Transverse colon (tissue), 4 donors: ENCODE data around the gene RPS19BP1. TPM values are rescaled to one million over a fixed set of nuclear protein-coding genes. Genes with fewer than 3 reads are reported as not detected.
"Not testable (repeated sequence)": the region's sequence is repeated elsewhere in the genome, so short reads cannot be mapped to it uniquely, and the experiment has no call there.

ENCODE experiments used
- DNase-seq: peaks from one replicate; pipeline ENCODE4 v3.0.0-alpha.2; 2019
- H3K27ac ChIP-seq, 4 donors: fragments of 200-600 bp; sonication (generic); 2 replicates each; pipeline ENCODE4 v1.5.1; 2016 to 2018; ENCODE audit warnings: inconsistent platforms in 4 of 4
- H3K27me3 ChIP-seq: fragments of 200-600 bp; sonication (generic); 2 replicates; pipeline ENCODE4 v1.5.1; 2017; ENCODE audit warnings: inconsistent platforms
- H3K36me3 ChIP-seq, 4 donors: fragments of 200-600 bp; sonication (generic); 2 replicates each; pipeline ENCODE4 v1.5.1; 2017 to 2019; ENCODE audit warnings: inconsistent platforms in 4 of 4
- H3K4me1 ChIP-seq, 4 donors: fragments of 200-600 bp; sonication (generic); 2 replicates each; pipeline ENCODE4 v1.5.1; 2017 to 2020; ENCODE audit warnings: inconsistent platforms in 4 of 4
- H3K4me3 ChIP-seq, 4 donors: fragments of 200-600 bp; sonication (generic); 1 replicate in 1 of 4; 2 replicates in 3 of 4; pipeline versions ENCODE4 v1.5.1 to v1.6.1; 2017 to 2019; ENCODE audit warnings: inconsistent platforms in 4 of 4
- H3K9me3 ChIP-seq, 2 donors: fragments of 200-600 bp; sonication (generic); 2 replicates each; pipeline ENCODE4 v1.5.1; 2017 to 2019; ENCODE audit warnings: inconsistent platforms in 2 of 2
- EP300 ChIP-seq: sonication (generic); formaldehyde crosslinking; IDR thresholded peaks from one replicate; pipeline ENCODE4 v1.6.1; 2017; ENCODE audit warnings: antibody characterized with exemption, low read depth
- POLR2A ChIP-seq: fragments of 450-650 bp; IDR thresholded peaks from one replicate; pipeline ENCODE4 v1.6.1; 2016; ENCODE audit warnings: antibody characterized with exemption, mild to moderate bottlenecking, moderate library complexity
- POLR2AphosphoS5 ChIP-seq, 3 donors: sonication (generic); formaldehyde crosslinking; IDR thresholded peaks; one replicate each; pipeline ENCODE4 v1.6.1; 2016; ENCODE audit warnings: antibody characterized with exemption in 3 of 3
- WGBS, 2 donors: methylation state at CpG; one replicate each; pipeline ENCODE4 v1.1.5; 2018; ENCODE audit warnings: low coverage in 1 of 2; 5-methylcytosine and 5-hydroxymethylcytosine counted together
- in situ Hi-C, 4 donors: fragments of 200-750 bp; cut with MboI; loops; one replicate each; pipeline versions ENCODE4 v1.15.0 to v1.15.1; 2017; ENCODE audit warnings: low sequenced_read_pairs in 3 of 4, low pct_ligation_motif_present in 1 of 4, low pct_unique_long_range_greater_than_20kb in 1 of 4
- intact Hi-C: fragments of 100-400 bp; cut with DNase I; formaldehyde crosslinking; loops from one replicate; pipeline ENCODE4 v1.15.1; 2023; ENCODE audit warnings: low total_unique reads
- total RNA-seq, 4 donors: library from RNA; depleted of rRNA; stranded (reverse); fragments of >200 nt; gene quantifications; one replicate each; pipeline ENCODE4 v1.1.0, GENCODE V29; 2016
- TF ChIP-seq, protein P1 (sequence below), 5 experiments: fragments of 200-600 bp in 3 of 5; fragments of 450-650 bp in 2 of 5; sonication (generic) in 3 of 5; IDR thresholded peaks; 1 replicate in 2 of 5; 2 replicates in 3 of 5; pipeline ENCODE4 v1.5.1; 2016 to 2017; ENCODE audit warnings: antibody characterized with exemption in 5 of 5, inconsistent platforms in 3 of 5, mild to moderate bottlenecking in 2 of 5, moderate library complexity in 1 of 5

RPS19BP1 gene
- total RNA-seq, 4 donors from 2014 or later = 20.5 to 153 (median 97.8) TPM

DNA sequence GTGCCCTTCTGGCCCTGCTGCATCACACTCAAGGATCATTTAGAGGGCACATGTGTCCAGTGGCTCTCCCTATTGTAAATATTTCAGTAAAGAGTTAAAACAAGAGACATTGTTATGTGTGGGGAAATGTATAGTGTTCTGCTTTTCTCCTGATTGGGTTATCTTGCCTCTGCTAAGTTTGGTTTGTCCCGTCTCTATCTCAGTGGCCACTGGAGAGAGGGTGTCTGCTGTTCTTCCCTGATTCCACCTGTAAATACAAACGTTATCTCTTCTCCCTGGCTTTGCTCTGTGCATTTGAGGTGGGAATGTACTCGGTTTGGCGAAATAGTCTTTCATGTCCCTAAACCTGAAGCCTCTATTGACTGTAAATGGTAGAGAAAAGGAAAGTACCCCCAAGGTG is 24.2 kb downstream of the RPS19BP1 start:
- no peak for DNase-seq
- WGBS, 2 donors = 76 to 77% methylated on average over 4 of the region's 4 CpGs
- Histone ChIP-seq H3K27ac (no peak overlapping the region), H3K27me3 (no peaks in the 10 kb centered on the region), H3K9me3 (no peaks in the 10 kb centered on the region), H3K4me3 (no peak overlapping the region), H3K36me3 (peaks cover 0 to 80% (median 31%) of the 10 kb centered on the region in 4 donors), H3K4me1 (peaks cover 4 to 18% (median 7%) of the 10 kb centered on the region in 4 donors)
- intact Hi-C loops = no loop called here
- in situ Hi-C loops = no loop called here
- TF ChIP-seq EP300 (no peak), POLR2A (no peak), POLR2AphosphoS5 (IDR thresholded peaks at IDR 0.05) (no peak)
- TF ChIP-seq, protein P1, sequence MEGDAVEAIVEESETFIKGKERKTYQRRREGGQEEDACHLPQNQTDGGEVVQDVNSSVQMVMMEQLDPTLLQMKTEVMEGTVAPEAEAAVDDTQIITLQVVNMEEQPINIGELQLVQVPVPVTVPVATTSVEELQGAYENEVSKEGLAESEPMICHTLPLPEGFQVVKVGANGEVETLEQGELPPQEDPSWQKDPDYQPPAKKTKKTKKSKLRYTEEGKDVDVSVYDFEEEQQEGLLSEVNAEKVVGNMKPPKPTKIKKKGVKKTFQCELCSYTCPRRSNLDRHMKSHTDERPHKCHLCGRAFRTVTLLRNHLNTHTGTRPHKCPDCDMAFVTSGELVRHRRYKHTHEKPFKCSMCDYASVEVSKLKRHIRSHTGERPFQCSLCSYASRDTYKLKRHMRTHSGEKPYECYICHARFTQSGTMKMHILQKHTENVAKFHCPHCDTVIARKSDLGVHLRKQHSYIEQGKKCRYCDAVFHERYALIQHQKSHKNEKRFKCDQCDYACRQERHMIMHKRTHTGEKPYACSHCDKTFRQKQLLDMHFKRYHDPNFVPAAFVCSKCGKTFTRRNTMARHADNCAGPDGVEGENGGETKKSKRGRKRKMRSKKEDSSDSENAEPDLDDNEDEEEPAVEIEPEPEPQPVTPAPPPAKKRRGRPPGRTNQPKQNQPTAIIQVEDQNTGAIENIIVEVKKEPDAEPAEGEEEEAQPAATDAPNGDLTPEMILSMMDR (IDR thresholded peaks at IDR 0.05) = no peak

DNA sequence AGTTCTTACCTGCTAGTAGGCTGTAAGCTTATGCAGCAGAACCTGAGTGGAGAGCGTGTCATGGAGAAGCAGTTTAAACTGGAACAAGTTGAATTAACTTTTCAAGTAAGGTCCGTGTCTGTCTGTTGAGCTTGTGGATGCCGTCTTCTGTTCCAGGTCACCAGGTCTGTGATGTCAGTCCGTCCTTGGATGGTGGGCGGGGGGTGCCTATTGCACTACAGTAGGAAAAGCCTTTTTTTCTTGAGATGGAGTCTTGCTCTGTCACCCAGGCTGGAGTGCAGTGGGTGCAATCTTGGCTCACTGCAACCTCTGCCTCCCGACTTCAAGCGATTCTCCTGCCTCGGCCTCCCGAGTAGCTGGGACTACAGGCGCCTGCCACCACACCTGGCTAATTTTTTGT is 25.5 kb downstream of the RPS19BP1 start:
- H3K36me3 ChIP-seq = peaks cover 0 to 67% (median 25%) of the 10 kb centered on the region in 4 donors
- DNase-seq, H3K9me3 ChIP-seq, intact Hi-C loops, H3K27ac ChIP-seq, H3K4me3 ChIP-seq, H3K27me3 ChIP-seq, in situ Hi-C loops: not testable (repeated sequence)
- WGBS, 2 donors = 74 to 90% methylated on average over 2 to 10 of the region's 10 CpGs
- H3K4me1 ChIP-seq = peaks cover 9 to 24% (median 12%) of the 10 kb centered on the region in 4 donors

DNA sequence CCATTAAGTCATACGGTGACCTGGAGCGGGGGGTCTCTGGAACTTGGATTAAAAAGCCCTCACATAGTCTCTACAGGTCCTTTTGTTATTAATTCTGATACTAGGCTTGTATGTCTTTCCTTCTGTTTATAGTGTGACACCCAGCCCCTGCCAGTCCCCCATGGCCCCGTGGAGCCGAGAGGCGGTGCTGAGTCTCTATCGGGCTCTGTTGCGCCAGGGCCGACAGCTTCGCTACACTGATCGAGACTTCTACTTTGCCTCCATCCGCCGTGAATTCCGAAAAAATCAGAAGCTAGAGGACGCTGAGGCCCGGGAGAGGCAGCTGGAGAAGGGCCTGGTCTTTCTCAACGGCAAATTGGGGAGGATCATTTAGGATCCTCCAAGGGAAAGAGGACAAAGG is 28.5 kb downstream of the RPS19BP1 start:
- no peaks in the 10 kb centered on the region for H3K27me3 ChIP-seq

DNA sequence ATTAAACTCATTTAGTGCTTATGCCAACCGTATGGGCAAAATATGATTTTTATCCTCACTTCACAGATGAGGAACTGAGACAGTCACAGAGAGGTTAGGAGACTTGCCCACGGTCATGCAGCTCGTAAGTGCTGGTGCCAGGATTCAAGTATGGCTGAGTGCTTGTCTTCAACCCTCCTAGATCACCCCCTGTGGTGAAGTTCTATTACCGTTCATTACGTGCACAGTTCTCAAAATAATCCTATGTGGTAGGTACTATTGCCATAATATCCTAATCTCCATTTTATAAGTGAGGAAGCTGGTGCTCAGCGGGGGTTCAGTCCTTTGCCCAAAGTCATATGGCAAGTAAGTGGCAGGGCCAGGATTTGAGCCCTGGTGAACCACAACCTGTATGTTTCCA is 28.9 kb downstream of the RPS19BP1 start:
- Histone ChIP-seq H3K27ac (peak overlapping the region in 1 of 4 donors; percentile 93), H3K4me1 (peaks cover 15 to 33% (median 21%) of the 10 kb centered on the region in 4 donors), H3K36me3 (peaks cover 0 to 41% (median 14%) of the 10 kb centered on the region in 4 donors), H3K4me3 (peak overlapping the region in 2 of 4 donors; percentile 80 to 89), H3K9me3 (no peaks in the 10 kb centered on the region), H3K27me3 (no peaks in the 10 kb centered on the region)
- TF ChIP-seq, protein P1 (IDR thresholded peaks at IDR 0.05) = no peak
- no peak for TF ChIP-seq EP300
- in situ Hi-C loops = no loop called here
- DNase-seq = no peak
- intact Hi-C loops = no loop called here
- WGBS, 2 donors = 48% methylated on average over 6 of the region's 6 CpGs; no CpG with 5 or more reads in 1 of the 2 donors

More for the DNA sequence above, 28.5 kb downstream of the RPS19BP1 start:
- H3K36me3 ChIP-seq = peaks cover 0 to 41% (median 15%) of the 10 kb centered on the region in 4 donors
- DNase-seq = no peak
- TF ChIP-seq, protein P1 (IDR thresholded peaks at IDR 0.05) = no peak
- TF ChIP-seq POLR2AphosphoS5 (IDR thresholded peaks at IDR 0.05) (no peak), POLR2A (no peak), EP300 (no peak)
- H3K4me1 ChIP-seq = peaks cover 15 to 32% (median 21%) of the 10 kb centered on the region in 4 donors
- H3K4me3 ChIP-seq = no peak overlapping the region
- H3K9me3 ChIP-seq = no peaks in the 10 kb centered on the region
- no peak overlapping the region for H3K27ac ChIP-seq
- intact Hi-C loops (no loop called here), in situ Hi-C loops (no loop called here)
- WGBS, 2 donors = 94 to 95% methylated on average over 14 to 16 of the region's 16 CpGs
